GM19455 (cell line): ENCODE data around the gene FRAT2.
"Not testable (repeated sequence)": the region's sequence is repeated elsewhere in the genome, so short reads cannot be mapped to it uniquely, and the experiment has no call there.

ENCODE experiments used
- ATAC-seq: cut with Tn5 transposase; IDR thresholded peaks from one replicate; pipeline ENCODE4 v1.9.1; 2021; ENCODE audit not compliant: unreplicated experiment

FRAT2 gene

GRCh38 chr10:97292097-97292861, 42.2 kb downstream of the FRAT2 start, which contains the start of gene ARHGAP19:
TSS of gene ARHGAP19 (minus strand) at chr10:97292637. CDS start at chr10:97292627, 10 bp downstream.
- peak; percentile 100 for ATAC-seq

DNA sequence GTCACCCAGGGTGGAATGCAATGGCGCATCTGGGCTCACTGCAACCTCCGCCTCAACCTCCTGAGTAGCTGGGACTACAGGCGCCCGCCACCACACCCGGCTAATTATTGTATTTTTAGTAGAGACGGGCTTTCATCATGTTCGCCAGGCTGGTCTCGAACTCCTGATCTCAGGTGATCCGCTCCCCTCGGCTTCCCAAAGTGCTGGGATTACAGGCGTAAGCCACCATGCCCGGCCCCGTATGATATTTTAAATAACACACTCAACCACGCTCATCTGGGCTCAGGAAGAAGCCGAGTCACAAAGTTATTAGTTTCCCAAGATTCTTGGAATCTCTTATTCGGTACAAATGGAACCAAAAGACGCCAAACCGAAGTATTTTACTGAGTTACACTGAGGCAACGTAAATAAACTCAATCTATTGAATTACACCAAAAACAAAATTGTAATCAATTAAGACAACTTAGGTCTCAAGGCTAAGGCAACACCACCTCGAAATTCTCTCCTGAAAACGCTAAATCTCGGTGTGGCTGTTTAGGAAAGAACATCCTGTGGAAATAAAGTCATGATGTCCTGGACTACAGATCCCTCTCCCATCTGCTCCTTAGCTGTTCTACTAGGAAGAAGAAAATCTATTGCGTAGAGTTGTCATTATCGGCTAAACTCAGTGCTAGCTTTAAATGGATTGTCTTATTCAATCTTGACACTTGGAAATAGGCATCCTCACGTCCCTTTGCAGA, 43.0 kb downstream of the FRAT2 start:
- ATAC-seq = no peak

DNA sequence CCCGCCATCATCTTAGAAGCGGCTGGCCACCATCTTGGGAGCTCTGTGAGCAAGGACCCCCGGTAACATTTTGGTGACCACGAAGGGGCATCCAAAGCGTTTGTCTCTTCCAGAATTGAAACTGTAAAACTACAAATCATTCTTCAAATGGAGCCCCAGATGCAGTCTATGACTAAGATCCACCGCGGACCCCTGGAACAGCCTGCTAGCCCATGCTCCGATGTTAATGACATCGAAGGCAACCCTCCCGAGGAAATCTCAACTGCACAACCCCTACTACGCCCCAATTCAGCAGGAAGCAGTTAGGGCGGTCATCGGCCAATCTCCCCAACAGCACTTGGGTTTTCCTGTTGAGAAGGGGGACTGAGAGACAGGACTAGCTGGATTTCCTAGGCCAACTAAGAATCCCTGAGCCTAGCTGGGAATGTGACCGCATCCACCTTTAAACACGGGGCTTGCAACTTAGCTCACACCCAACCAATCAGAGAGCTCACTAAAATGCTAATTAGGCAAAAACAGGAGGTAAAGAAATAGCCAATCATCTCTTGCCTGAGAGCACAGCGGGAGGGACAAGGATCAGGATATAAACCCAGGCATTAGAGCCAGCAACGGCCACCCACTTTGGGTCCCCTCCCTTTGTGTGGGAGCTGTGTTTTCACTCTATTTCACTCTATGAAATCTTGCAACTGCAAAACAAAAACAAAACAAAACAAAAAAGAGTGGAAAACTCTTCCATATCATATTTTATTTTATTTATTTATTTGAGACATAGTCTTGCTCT, 43.8 kb downstream of the FRAT2 start:
- ATAC-seq = not testable (repeated sequence)

DNA sequence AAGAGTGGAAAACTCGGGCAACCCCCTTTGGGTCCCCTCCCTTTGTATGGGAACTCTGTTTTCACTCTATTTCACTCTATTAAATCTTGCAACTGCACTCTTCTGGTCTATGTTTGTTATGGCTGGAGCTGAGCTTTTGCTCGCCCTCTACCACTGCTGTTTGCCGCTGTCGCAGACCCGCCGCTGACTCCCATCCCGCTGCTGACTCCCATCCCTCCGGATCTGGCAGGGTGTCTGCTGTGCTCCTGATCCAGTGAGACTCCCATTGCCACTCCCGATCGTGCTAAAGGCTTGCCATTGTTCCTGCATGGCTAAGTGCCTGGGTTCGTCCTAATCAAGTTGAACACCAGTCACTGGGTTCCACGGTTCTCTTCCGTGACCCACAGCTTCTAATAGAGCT, 44.5 kb downstream of the FRAT2 start:
- not testable (repeated sequence) for ATAC-seq
